Upper lobe of left lung (tissue), 4 donors: ENCODE measurements around the gene SLC38A3.

Experiments used
- CTCF ChIP-seq, 6 experiments: fragments of 450-650 bp in 4 of 6; fragments of 200-600 bp in 2 of 6; sonication (generic) in 2 of 6; IDR thresholded peaks; one replicate each; pipeline ENCODE4 v1.5.1; 2016 to 2019; ENCODE audit warnings: antibody characterized with exemption in 6 of 6
- POLR2A ChIP-seq, 4 donors: fragments of 450-650 bp; IDR thresholded peaks; one replicate each; pipeline ENCODE4 v1.5.1; 2016 to 2017; ENCODE audit warnings: antibody characterized with exemption in 4 of 4, mild to moderate bottlenecking in 2 of 4
- POLR2AphosphoS5 ChIP-seq, 2 donors: sonication (generic); formaldehyde crosslinking; IDR thresholded peaks; one replicate each; pipeline ENCODE4 v1.5.1; 2017; ENCODE audit warnings: antibody characterized with exemption in 2 of 2

- TF ChIP-seq POLR2A (IDR thresholded peaks at IDR 0.05), result no peak
- no peak for TF ChIP-seq CTCF (IDR thresholded peaks at IDR 0.05)
- TF ChIP-seq POLR2AphosphoS5 (IDR thresholded peaks at IDR 0.05), result no peak
Observed at GRCh38 chr3:50236484-50237132, 31.5 kb downstream of the SLC38A3 start.
